ENCODE data around the gene ST3GAL4.

Gene ST3GAL4

GRCh38 chr11:126329644-126330211, 25.8 kb upstream of the ST3GAL4 start:
- H3K4me3 ChIP-seq (ENCODE audit: low read length, poor library complexity, severe bottlenecking) = no peak overlapping the region
- no peaks in the 10 kb centered on the region for H3K4me1 ChIP-seq (ENCODE audit: insufficient read depth, low read length, poor library complexity, severe bottlenecking)
- no peaks in the 10 kb centered on the region for H4K20me1 ChIP-seq (ENCODE audit: insufficient read depth, low read length, poor library complexity, severe bottlenecking)
- peaks cover 14% of the 10 kb centered on the region; the same call in 1 of the 2 replicates for H3K79me2 ChIP-seq (ENCODE audit: insufficient read depth, low read length)
- H3F3A ChIP-seq (ENCODE audit: low read depth) = no peaks in the 10 kb centered on the region
- TF ChIP-seq CTCF (conservative IDR thresholded peaks at IDR 0.05; ENCODE audit: low read length) (no peak), EZH2phosphoT487 (IDR thresholded peaks at IDR 0.05; ENCODE audit: borderline replicate concordance) (no peak)
- H3K9me3 ChIP-seq (ENCODE audit: insufficient read depth, low read depth, low read length) = no peaks in the 10 kb centered on the region
- H3K9me2 ChIP-seq (replicated peaks; ENCODE audit: low read depth, low read length) = no peaks in the 10 kb centered on the region
- peaks cover 34% of the 10 kb centered on the region; the same call in 1 of the 2 replicates for H3K36me3 ChIP-seq (ENCODE audit: insufficient read depth, low read length)
- H3K27me3 ChIP-seq (ENCODE audit: insufficient read depth, low read length, poor library complexity, severe bottlenecking) = no peaks in the 10 kb centered on the region
- no peak overlapping the region for H3K4me2 ChIP-seq (ENCODE audit: low read depth, low read length, poor library complexity, severe bottlenecking)
- H3K9ac ChIP-seq (ENCODE audit: low read depth, low read length, poor library complexity, severe bottlenecking) = no peak overlapping the region
- no peak overlapping the region for H2AFZ ChIP-seq (ENCODE audit: low read length)

- Histone ChIP-seq H3K9me2 (replicated peaks; ENCODE audit: low read depth, low read length) (no peaks in the 10 kb centered on the region), H3K9ac (ENCODE audit: low read depth, low read length, poor library complexity, severe bottlenecking) (no peak overlapping the region), H2AFZ (ENCODE audit: low read length) (no peak overlapping the region), H3K4me2 (ENCODE audit: low read depth, low read length, poor library complexity, severe bottlenecking) (no peak overlapping the region), H3K9me3 (ENCODE audit: insufficient read depth, low read depth, low read length) (no peaks in the 10 kb centered on the region), H3F3A (ENCODE audit: low read depth) (no peaks in the 10 kb centered on the region), H3K79me2 (ENCODE audit: insufficient read depth, low read length) (peaks cover 14% of the 10 kb centered on the region; the same call in 1 of the 2 replicates), H3K4me1 (ENCODE audit: insufficient read depth, low read length, poor library complexity, severe bottlenecking) (peaks cover 13% of the 10 kb centered on the region), H4K20me1 (ENCODE audit: insufficient read depth, low read length, poor library complexity, severe bottlenecking) (no peaks in the 10 kb centered on the region), H3K4me3 (ENCODE audit: low read length, poor library complexity, severe bottlenecking) (no peak overlapping the region), H3K36me3 (ENCODE audit: insufficient read depth, low read length) (peaks cover 39% of the 10 kb centered on the region; the same call in 1 of the 2 replicates), H3K27me3 (ENCODE audit: insufficient read depth, low read length, poor library complexity, severe bottlenecking) (no peaks in the 10 kb centered on the region)
- TF ChIP-seq CTCF (conservative IDR thresholded peaks at IDR 0.05; ENCODE audit: low read length) = no peak
- no peak for TF ChIP-seq EZH2phosphoT487 (IDR thresholded peaks at IDR 0.05; ENCODE audit: borderline replicate concordance)
These were observed 24.2 kb upstream of the ST3GAL4 start for GRCh38 chr11:126331286-126331685.

- Histone ChIP-seq H3K79me2 (ENCODE audit: insufficient read depth, low read length) (peaks cover 10% of the 10 kb centered on the region; the same call in 1 of the 2 replicates), H2AFZ (ENCODE audit: low read length) (no peak overlapping the region), H4K20me1 (ENCODE audit: insufficient read depth, low read length, poor library complexity, severe bottlenecking) (no peaks in the 10 kb centered on the region), H3K9ac (ENCODE audit: low read depth, low read length, poor library complexity, severe bottlenecking) (no peak overlapping the region), H3K27me3 (ENCODE audit: insufficient read depth, low read length, poor library complexity, severe bottlenecking) (no peaks in the 10 kb centered on the region), H3K4me1 (ENCODE audit: insufficient read depth, low read length, poor library complexity, severe bottlenecking) (peaks cover 23% of the 10 kb centered on the region), H3K4me2 (ENCODE audit: low read depth, low read length, poor library complexity, severe bottlenecking) (no peak overlapping the region), H3K4me3 (ENCODE audit: low read length, poor library complexity, severe bottlenecking) (no peak overlapping the region), H3K9me3 (ENCODE audit: insufficient read depth, low read depth, low read length) (no peaks in the 10 kb centered on the region), H3K9me2 (replicated peaks; ENCODE audit: low read depth, low read length) (no peaks in the 10 kb centered on the region), H3F3A (ENCODE audit: low read depth) (no peaks in the 10 kb centered on the region), H3K36me3 (ENCODE audit: insufficient read depth, low read length) (peaks cover 39% of the 10 kb centered on the region; the same call in 1 of the 2 replicates)
- TF ChIP-seq CTCF (conservative IDR thresholded peaks at IDR 0.05; ENCODE audit: low read length) (no peak), EZH2phosphoT487 (IDR thresholded peaks at IDR 0.05; ENCODE audit: borderline replicate concordance) (no peak)
These were observed 23.2 kb upstream of the ST3GAL4 start for GRCh38 chr11:126332221-126332711.
